ENCODE data around the gene EFCAB13.

The EFCAB13 gene

DNA sequence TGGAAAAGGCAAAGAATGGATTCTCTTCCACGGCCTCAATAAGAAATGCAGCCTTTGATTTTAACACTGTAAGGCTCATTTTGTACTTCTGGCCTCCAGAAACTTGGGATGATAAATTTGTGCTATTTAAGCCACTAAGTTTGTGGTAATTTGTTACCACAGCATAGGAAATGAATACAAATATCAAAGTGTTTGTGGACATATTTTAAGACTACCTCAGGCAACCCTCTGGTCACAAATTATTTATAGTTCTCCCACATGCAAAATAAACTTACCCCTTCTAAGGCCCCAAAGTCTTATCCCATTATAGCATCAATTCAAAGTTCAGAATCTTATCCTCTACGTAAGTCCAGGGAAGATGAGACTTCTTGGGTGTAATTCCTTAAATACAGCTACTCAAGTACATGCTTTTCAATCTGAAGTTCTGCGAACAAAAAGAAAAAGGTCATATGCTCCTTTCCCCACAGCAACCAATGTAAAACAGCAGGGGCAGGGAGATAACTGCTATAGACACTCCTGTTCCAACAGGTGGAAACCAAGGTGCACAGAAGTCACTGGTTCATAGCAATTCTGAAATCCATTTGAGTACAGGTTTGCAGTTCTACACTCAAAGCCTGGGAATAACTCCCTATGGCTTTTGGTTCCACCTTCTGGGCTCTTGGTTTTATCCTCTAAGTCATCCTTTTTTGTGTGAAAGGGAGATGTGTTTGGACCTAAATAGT, 5.4 kb upstream of the EFCAB13 start:
- POLR2A ChIA-PET, result no interaction called here
- H3K4me3 ChIP-seq (ENCODE audit: low read depth, low read length), result no peak overlapping the region
- no peak for DNase-seq (ENCODE audit: low read depth, low spot score)
- TF ChIP-seq, protein P1, sequence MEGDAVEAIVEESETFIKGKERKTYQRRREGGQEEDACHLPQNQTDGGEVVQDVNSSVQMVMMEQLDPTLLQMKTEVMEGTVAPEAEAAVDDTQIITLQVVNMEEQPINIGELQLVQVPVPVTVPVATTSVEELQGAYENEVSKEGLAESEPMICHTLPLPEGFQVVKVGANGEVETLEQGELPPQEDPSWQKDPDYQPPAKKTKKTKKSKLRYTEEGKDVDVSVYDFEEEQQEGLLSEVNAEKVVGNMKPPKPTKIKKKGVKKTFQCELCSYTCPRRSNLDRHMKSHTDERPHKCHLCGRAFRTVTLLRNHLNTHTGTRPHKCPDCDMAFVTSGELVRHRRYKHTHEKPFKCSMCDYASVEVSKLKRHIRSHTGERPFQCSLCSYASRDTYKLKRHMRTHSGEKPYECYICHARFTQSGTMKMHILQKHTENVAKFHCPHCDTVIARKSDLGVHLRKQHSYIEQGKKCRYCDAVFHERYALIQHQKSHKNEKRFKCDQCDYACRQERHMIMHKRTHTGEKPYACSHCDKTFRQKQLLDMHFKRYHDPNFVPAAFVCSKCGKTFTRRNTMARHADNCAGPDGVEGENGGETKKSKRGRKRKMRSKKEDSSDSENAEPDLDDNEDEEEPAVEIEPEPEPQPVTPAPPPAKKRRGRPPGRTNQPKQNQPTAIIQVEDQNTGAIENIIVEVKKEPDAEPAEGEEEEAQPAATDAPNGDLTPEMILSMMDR (IDR thresholded peaks at IDR 0.05; ENCODE audit: insufficient read depth, low read length, missing control alignments), result no peak
- CTCF ChIA-PET, result no interaction called here

DNA sequence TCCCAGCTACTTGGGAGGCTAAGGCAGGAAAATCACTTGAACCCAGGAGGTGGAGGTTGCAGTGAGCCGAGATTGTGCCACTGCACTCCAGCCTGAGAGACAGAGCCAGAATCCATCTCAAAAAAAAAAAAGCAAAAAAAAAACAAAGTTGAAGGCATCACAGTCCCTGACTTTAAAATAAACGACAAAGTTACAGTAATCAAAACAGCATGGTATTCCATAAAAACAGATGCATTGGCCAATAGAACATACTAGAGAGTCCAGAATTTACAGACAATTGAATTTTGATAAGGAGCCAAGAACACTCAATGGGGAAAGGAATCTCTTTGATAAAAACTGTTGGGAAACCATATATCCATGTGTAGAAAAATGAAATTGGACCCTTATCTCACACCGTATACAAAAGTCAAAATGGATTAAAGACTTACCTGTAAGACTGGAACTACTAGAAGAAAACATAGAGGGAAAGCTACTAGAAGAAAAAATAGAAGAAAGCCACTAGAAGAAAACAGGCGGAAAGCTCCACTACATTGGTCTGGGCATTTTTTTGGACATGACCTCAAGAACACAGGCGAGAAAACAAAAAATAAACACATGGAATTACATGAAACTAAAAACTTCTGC, 2.8 kb upstream of the EFCAB13 start:
- DNase-seq (ENCODE audit: low read depth, low spot score), result no peak
- no peak overlapping the region for H3K4me3 ChIP-seq (ENCODE audit: low read depth, low read length)
- POLR2A ChIA-PET, result no interaction called here
- TF ChIP-seq, protein P1 (IDR thresholded peaks at IDR 0.05; ENCODE audit: insufficient read depth, low read length, missing control alignments), result no peak
- CTCF ChIA-PET, result interaction anchor here (0.8 kb wide), 1 partner anchor 12 kb away, joined by 3 read pairs; no protein-coding TSS in a partner anchor

DNA sequence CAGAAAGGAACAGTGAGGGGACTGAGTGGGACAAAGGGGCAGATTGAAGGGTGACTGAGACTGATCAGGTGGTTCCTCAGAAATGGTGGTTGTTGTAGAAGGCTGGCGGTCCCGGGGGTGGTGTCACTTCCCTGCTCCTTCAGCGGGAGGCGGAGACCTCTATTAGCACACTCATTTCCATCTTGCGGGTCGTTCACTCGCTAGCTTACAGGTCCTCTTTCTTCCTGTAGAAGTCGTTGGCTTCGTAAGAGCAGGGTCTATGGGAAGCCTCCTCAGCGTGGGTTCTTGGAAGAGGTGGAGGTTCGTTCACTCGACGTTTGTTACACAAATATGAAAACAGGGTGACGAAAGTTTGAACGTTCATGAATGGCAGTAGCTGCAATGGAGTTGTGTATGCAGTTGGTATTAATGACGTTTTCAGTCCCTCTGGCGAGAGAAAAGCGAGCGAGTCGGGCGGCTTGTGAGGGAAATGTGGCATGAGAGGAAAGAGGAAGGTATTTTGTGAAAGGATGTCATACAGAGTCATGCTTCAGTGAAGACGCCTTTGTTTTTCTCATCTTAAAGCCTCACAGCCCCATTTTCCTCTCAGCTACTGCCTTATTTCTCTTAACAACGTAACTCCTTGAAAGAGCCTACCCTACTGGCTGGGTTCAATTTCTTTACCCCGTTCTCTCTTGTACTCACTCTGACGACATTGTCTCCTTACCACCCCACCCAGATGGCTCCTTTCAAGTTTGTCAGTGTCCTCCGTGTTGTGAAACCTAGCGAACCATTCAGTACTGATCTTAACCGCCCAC, 667 bp downstream of the EFCAB13 start:
- H3K4me3 ChIP-seq (ENCODE audit: low read depth, low read length), result peak overlapping the region; percentile 71
- ChIA-PET CTCF (interaction anchor here (0.7 to 2.4 kb wide), 4 partner anchors 9 to 98 kb away, joined by 3 to 10 read pairs (median 6); no protein-coding TSS in a partner anchor), POLR2A (interaction anchor here (1.0 to 1.5 kb wide), 2 partner anchors 9 to 30 kb away, joined by 3 to 5 read pairs; no protein-coding TSS in a partner anchor)
- TF ChIP-seq, protein P1 (IDR thresholded peaks at IDR 0.05; ENCODE audit: insufficient read depth, low read length, missing control alignments), result no peak
- DNase-seq (ENCODE audit: low read depth, low spot score), result no peak

DNA sequence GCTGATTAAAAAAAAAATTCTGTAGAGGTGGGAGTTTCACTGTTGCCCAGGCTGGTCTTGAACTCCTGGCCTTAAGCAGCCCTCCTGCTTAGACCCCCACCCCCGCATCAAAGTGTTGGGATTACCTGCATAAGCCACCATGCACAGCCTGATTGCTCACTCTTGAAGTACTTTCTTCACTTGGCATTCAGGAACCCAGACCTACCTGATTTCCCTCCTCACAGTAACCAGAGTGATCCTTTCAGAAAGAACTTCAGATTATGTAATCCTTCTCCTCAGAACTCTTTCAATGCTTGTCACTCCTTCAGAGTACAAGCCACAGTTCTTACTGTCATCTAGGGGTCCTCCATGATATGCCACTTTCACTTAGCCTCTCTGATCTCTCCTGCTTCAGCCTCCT, 1.4 kb downstream of the EFCAB13 start:
- TF ChIP-seq, protein P1 (IDR thresholded peaks at IDR 0.05; ENCODE audit: insufficient read depth, low read length, missing control alignments), result no peak
- CTCF ChIA-PET, result interaction anchor here (1.0 to 2.4 kb wide), 2 partner anchors 10 to 96 kb away, joined by 3 to 10 read pairs; no protein-coding TSS in a partner anchor
- DNase-seq (ENCODE audit: low read depth, low spot score), result no peak
- POLR2A ChIA-PET, result no interaction called here
- H3K4me3 ChIP-seq (ENCODE audit: low read depth, low read length), result no peak overlapping the region

DNA sequence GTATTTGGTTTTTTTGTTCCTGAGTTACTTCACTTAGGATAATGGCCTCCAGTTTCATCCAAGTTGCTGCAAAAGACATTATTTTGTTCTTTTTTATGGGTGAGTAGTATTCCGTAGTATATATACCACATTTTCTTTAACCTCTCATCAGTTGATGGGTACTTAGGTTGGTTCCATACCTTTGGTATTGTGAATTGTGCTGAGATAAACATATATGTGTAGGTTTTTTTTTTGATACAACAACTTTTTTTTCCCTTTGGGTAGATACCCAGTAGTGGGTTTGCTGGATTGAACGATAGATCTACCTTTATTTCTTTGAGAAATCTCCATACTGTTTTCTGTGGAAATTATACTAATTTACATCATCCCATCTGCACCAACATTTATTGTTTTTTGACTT, 6.8 kb downstream of the EFCAB13 start:
- no peak overlapping the region for H3K4me3 ChIP-seq (ENCODE audit: low read depth, low read length)
- ChIA-PET CTCF (interaction anchor here (1.5 kb wide), 1 partner anchor 15 kb away, joined by 4 read pairs; no protein-coding TSS in a partner anchor), POLR2A (no interaction called here)
- DNase-seq (ENCODE audit: low read depth, low spot score), result no peak
- TF ChIP-seq, protein P1 (IDR thresholded peaks at IDR 0.05; ENCODE audit: insufficient read depth, low read length, missing control alignments), result no peak

DNA sequence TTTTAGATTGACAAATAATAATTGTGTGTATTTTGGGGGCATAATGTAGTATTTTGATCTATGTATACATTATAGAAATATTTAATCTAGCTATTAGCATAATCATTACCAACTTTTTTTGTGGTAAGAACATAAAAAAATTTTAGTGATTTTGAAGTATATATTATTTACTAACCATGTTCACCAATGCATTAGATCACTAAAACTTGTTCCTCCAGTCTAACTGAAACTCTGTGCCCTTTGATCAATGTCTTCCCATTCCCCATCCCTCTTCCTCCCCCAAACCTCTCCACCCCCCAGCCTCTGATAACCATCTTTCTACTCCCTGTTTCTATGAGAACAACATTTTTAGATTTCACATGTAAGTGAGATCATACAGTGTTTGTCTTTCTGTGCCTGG, 8.5 kb downstream of the EFCAB13 start:
- no peak overlapping the region for H3K4me3 ChIP-seq (ENCODE audit: low read depth, low read length)
- TF ChIP-seq, protein P1 (IDR thresholded peaks at IDR 0.05; ENCODE audit: insufficient read depth, low read length, missing control alignments), result no peak
- ChIA-PET POLR2A (no interaction called here), CTCF (no interaction called here)
- no peak for DNase-seq (ENCODE audit: low read depth, low spot score)

All from AG04449 (cell line).